Fibroblast of the aortic adventitia (primary cell): ENCODE measurements around the gene PSPC1. TPM values are rescaled to one million over a fixed set of nuclear protein-coding genes. Genes with fewer than 3 reads are reported as not detected.

Experiments
- DNase-seq: peaks from one replicate; pipeline ENCODE4 v3.0.0-alpha.2; 2010; ENCODE audit warnings: low read depth
- H3K4me3 ChIP-seq: 2 replicates; pipeline ENCODE4 v1.5.1; 2011; ENCODE audit warnings: low read depth, mild to moderate bottlenecking, control low read depth, low read length, moderate library complexity
- CTCF ChIP-seq: IDR thresholded peaks from 2 replicates; pipeline ENCODE4 v1.5.1; 2011; ENCODE audit warnings: mild to moderate bottlenecking, low read length, control low read depth, inconsistent platforms; ENCODE audit not compliant: insufficient read depth
- total RNA-seq: library from RNA; depleted of rRNA; stranded (reverse); fragments of >200 nt; gene quantifications from 2 replicates; pipeline ENCODE4 v1.2.3, GENCODE V29; 2012; ENCODE audit warnings: low replicate concordance

The PSPC1 gene
- total RNA-seq, 1 donor: 41.0 TPM

DNA sequence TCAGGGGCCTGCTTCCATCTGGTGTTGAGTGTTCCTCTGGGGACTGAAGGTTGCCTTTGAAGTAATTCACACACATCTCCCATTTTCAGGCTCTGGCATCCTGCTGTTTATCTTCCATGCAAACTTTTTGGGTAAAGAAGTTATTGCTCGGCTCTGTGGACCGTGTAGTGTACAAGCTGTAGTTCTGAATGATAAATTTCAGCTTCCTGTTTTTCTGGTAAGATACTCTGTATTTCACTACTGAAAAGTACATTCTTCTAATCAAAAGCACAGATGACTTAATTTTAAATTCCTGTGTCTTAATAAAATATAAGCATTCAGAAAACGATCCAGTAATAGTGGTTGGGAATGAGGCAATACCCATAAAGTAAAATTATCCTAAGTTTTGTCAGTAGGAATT is 112.6 kb downstream of the PSPC1 start:
- H3K4me3 ChIP-seq: no peak overlapping the region
- TF ChIP-seq CTCF: no peak
- DNase-seq: no peak

GRCh38 chr13:19668778-19669177 is 114.0 kb downstream of the PSPC1 start:
- no peak for DNase-seq
- TF ChIP-seq CTCF: no peak
- H3K4me3 ChIP-seq: no peak overlapping the region

DNA sequence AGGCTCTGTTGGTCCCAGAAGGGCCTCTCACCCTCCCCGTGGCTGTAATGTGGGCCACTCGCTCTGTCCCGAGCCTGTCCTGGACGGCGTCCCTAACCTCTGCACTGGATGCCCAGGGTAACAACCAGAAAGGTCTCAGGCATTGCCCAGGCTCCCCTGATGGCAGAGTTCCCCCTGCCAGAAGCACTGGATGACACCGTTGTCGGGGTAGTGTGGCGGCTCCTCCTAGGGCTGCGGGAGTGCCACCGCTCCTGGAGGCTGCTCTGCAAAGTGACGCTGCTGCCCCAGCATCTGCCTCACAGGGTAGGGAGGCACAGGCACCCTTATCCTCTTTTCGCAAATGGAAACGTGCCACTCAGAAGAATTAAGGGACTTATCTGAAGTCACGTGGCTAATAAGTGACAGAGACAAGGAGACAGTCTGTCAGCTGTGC is 117.3 kb downstream of the PSPC1 start:
- no peak for TF ChIP-seq CTCF
- DNase-seq: no peak
- H3K4me3 ChIP-seq: no peak overlapping the region

- no peak for DNase-seq
- H3K4me3 ChIP-seq: no peak overlapping the region
- TF ChIP-seq CTCF: no peak
Observed at GRCh38 chr13:19664481-19665230, 118.1 kb downstream of the PSPC1 start.

DNA sequence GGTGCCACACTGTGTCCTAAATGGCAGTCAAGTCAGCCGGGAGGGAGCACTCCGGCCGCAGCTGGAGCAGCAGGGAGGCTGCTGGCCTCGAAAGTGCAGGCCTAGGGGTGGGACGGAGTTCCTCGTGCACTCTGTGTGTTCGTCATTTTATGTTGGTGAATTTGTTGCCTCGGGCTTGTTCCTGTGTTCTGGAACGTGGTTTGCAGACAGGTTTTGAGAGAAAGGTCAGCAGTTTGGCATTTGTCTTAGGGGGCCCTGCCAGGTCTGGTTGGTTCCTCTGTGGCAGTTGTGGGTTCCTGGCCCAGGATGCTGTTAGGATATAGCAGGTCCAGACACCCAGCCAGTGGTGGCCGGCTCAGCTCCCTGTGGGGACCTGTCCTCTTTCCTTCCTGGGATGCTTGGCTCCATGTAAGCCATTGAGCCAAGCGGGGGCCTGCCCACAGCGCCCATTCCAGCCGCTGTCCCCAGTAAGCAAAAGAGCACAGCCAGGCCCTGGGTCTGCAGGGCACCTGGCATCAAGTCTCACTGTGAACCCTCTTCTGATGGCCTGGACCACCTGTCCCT is 119.2 kb downstream of the PSPC1 start:
- DNase-seq: no peak
- TF ChIP-seq CTCF: no peak
- no peak overlapping the region for H3K4me3 ChIP-seq

GRCh38 chr13:19661561-19661960 is 121.2 kb downstream of the PSPC1 start:
- H3K4me3 ChIP-seq: no peak overlapping the region
- DNase-seq: no peak
- no peak for TF ChIP-seq CTCF
